IPS-15b (cell line): ENCODE results near the gene NPAS3.

Experiments used
- H3K27me3 ChIP-seq: one replicate; pipeline ENCODE4 v1.6.1; 2013; ENCODE audit warnings: low read length; ENCODE audit not compliant: control insufficient read depth, insufficient read depth
- H3K36me3 ChIP-seq: one replicate; pipeline ENCODE4 v1.6.1; 2013; ENCODE audit warnings: low read length; ENCODE audit not compliant: control insufficient read depth, insufficient read depth
- H3K4me1 ChIP-seq: one replicate; pipeline ENCODE4 v1.6.1; 2013; ENCODE audit warnings: mild to moderate bottlenecking, low read length; ENCODE audit not compliant: control insufficient read depth, insufficient read depth
- H3K4me3 ChIP-seq: one replicate; pipeline ENCODE4 v1.5.1; 2013; ENCODE audit warnings: low read depth, low read length
- H3K9ac ChIP-seq: one replicate; pipeline ENCODE4 v1.6.1; 2013; ENCODE audit warnings: low read depth, mild to moderate bottlenecking, low read length
- H3K9me3 ChIP-seq: one replicate; pipeline ENCODE4 v1.6.1; 2013; ENCODE audit warnings: mild to moderate bottlenecking, low read length; ENCODE audit not compliant: control insufficient read depth, insufficient read depth

Gene NPAS3

DNA sequence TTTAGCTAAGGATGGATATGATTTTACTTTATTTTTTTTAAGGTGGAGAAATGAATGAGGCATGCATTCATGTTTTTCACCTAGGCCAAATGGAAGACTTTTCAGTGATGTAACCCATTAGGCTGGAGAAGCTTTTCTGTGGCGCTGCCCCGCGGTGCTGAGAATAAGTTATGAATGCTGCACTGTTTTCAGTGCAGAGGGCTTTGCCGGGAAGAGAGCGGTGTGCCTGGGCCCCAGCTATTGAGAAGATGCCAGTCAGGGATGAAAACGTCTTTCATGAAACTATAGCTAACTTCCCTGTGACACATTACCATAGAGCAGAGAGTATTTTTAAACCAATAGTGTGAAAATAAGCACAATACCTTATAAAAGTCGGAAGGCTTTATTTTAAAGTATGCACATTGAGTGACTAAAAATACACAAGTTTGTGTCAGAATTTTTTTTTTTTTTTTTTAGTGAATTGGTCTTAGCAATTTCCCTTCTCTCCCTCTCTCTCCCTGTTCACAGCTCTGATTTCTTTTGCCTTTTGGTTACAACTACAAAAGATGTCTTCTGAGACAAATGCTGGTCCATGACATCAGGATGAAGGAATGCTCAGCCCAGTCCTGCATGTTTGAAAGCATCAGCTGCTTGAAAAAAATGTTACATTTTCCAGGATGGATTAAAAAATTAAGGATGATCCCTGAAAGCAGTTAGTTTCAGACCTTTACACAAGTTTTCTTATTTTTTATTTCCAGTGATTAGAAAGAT is 48.3 kb downstream of the NPAS3 start:
- Histone ChIP-seq H3K27me3 (no peaks in the 10 kb centered on the region), H3K9ac (no peak overlapping the region), H3K4me3 (no peak overlapping the region), H3K9me3 (no peaks in the 10 kb centered on the region), H3K4me1 (no peaks in the 10 kb centered on the region), H3K36me3 (no peaks in the 10 kb centered on the region)

DNA sequence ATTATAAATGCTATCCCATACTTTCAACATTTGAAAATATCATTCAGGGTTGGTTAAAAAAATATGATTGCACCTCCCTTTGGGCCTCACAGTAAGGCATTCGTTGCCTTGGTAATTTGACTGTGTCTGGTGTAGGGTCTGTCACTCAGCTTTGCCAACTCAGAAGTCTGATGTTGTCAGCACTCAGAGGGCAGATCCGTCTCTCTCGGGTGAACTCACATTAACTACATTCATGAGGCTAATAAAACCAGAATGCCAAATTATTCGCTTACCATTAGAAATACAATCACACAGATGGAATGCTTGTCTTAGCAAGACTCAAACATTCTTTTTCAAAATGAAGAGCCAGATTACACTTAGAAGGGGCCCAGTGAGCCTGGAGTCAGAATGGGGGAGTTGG is 53.0 kb downstream of the NPAS3 start:
- Histone ChIP-seq H3K4me1 (no peaks in the 10 kb centered on the region), H3K36me3 (no peaks in the 10 kb centered on the region)

DNA sequence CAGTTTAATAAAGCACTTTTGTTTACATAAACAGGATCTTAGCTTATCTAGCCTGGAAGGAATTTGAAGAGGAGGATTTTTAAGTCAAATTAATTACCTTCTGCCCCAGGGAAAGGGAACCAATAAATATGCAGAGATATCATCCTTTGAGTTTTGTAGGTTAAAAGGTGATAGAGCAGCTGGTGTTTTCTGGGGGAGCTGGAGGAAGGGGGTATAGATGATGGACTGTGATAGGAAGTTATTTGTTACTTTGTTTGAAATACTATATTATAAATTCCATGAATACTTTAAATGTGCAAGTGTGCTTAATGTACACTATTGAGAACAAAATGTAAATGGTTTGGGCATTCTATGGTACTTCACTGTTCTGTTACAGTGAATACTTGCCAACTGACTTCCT is 55.2 kb downstream of the NPAS3 start:
- H3K9me3 ChIP-seq, result peaks cover 4% of the 10 kb centered on the region
- no peaks in the 10 kb centered on the region for H3K36me3 ChIP-seq
- H3K4me3 ChIP-seq, result no peak overlapping the region
- H3K4me1 ChIP-seq, result no peaks in the 10 kb centered on the region
- no peaks in the 10 kb centered on the region for H3K27me3 ChIP-seq
- no peak overlapping the region for H3K9ac ChIP-seq

More for the DNA sequence above, 53.0 kb downstream of the NPAS3 start:
- Histone ChIP-seq H3K27me3 (no peaks in the 10 kb centered on the region), H3K9ac (no peak overlapping the region), H3K9me3 (peaks cover 4% of the 10 kb centered on the region), H3K4me3 (no peak overlapping the region)

GRCh38 chr14:32996343-32996742 is 57.7 kb downstream of the NPAS3 start:
- peaks cover 4% of the 10 kb centered on the region for H3K9me3 ChIP-seq
- H3K4me1 ChIP-seq, result no peaks in the 10 kb centered on the region
- no peaks in the 10 kb centered on the region for H3K36me3 ChIP-seq
- H3K4me3 ChIP-seq, result no peak overlapping the region
- no peaks in the 10 kb centered on the region for H3K27me3 ChIP-seq
- H3K9ac ChIP-seq, result no peak overlapping the region

DNA sequence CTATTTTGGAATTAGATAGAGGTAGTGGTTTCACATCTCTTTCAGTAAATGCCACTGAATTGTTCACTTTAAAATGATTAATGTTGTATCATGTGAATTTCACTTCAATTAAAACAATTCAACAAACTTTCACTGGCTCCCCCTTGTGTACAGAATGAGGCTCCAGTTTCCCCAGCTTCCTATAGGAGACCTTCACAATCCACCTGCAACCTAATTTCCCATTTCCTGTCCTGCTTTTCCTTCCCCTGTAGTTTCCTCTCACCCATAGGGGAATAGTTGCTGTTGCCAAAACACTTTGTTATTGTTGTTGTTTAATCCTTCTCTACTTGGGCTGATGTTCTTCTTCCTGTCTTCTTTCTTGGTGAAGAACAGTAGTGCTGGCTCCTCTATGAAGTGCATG is 59.8 kb downstream of the NPAS3 start:
- peaks cover 4% of the 10 kb centered on the region for H3K9me3 ChIP-seq
- no peaks in the 10 kb centered on the region for H3K36me3 ChIP-seq

GRCh38 chr14:33009673-33010072 is 71.0 kb downstream of the NPAS3 start:
- Histone ChIP-seq H3K4me3 (no peak overlapping the region), H3K27me3 (no peaks in the 10 kb centered on the region), H3K9me3 (no peaks in the 10 kb centered on the region), H3K4me1 (peaks cover 3% of the 10 kb centered on the region), H3K9ac (no peak overlapping the region), H3K36me3 (no peaks in the 10 kb centered on the region)

More for the DNA sequence above, 59.8 kb downstream of the NPAS3 start:
- Histone ChIP-seq H3K4me3 (no peak overlapping the region), H3K4me1 (no peaks in the 10 kb centered on the region), H3K9ac (no peak overlapping the region), H3K27me3 (no peaks in the 10 kb centered on the region)

DNA sequence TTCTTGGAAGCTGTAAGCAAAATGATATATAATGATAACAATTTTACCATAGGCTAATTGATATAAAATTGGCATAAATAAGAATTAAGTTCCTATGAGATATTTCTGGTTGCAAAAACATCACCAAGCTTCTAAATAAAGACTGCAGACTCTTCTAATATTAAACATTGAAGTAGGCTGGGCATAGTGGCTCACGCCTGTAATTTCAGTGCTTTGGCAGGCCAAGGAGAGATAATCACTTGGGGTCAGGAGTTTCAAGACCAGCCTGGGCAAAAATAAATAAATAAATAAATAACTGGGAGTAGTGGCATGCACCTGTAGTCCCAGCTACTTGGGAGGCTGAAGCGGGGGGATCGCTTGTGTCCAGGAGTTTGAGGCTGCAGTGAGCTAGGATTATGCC is 71.8 kb downstream of the NPAS3 start:
- Histone ChIP-seq H3K27me3 (no peaks in the 10 kb centered on the region), H3K36me3 (no peaks in the 10 kb centered on the region), H3K4me3 (no peak overlapping the region), H3K9ac (no peak overlapping the region), H3K9me3 (no peaks in the 10 kb centered on the region), H3K4me1 (peaks cover 3% of the 10 kb centered on the region)

DNA sequence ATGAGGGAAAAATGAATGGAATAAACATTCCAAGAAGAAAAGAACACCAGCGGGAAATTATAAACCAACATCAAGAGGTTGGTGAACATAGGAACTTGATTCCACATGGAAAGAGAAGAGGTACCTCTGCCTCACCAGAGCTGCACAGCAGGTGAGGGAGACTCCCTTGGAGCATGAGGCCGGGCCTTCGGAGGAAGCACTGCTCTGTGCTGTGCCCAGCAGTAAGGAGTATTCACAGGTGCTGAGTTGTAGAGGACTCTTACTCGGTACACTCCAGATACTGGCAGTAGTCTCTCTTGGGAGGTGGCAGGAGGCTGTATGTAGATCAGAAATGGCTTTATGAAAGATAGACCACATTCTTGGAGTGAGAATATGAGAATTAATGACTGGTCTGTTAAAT is 76.0 kb downstream of the NPAS3 start:
- Histone ChIP-seq H3K36me3 (no peaks in the 10 kb centered on the region), H3K4me3 (no peak overlapping the region), H3K9ac (no peak overlapping the region), H3K4me1 (no peaks in the 10 kb centered on the region), H3K9me3 (no peaks in the 10 kb centered on the region), H3K27me3 (no peaks in the 10 kb centered on the region)

GRCh38 chr14:33016613-33017012 is 77.9 kb downstream of the NPAS3 start:
- Histone ChIP-seq H3K9me3 (no peaks in the 10 kb centered on the region), H3K4me3 (no peak overlapping the region), H3K9ac (no peak overlapping the region), H3K27me3 (no peaks in the 10 kb centered on the region), H3K36me3 (no peaks in the 10 kb centered on the region), H3K4me1 (no peaks in the 10 kb centered on the region)

GRCh38 chr14:33017016-33017415 is 78.3 kb downstream of the NPAS3 start:
- no peaks in the 10 kb centered on the region for H3K4me1 ChIP-seq
- H3K9me3 ChIP-seq, result no peaks in the 10 kb centered on the region
- H3K27me3 ChIP-seq, result no peaks in the 10 kb centered on the region
- no peak overlapping the region for H3K4me3 ChIP-seq
- no peaks in the 10 kb centered on the region for H3K36me3 ChIP-seq
- no peak overlapping the region for H3K9ac ChIP-seq

- H3K9me3 ChIP-seq, result no peaks in the 10 kb centered on the region
- no peaks in the 10 kb centered on the region for H3K4me1 ChIP-seq
- H3K9ac ChIP-seq, result no peak overlapping the region
- H3K27me3 ChIP-seq, result no peaks in the 10 kb centered on the region
- no peaks in the 10 kb centered on the region for H3K36me3 ChIP-seq
- no peak overlapping the region for H3K4me3 ChIP-seq
These were observed 80.7 kb downstream of the NPAS3 start for GRCh38 chr14:33019346-33019745.

DNA sequence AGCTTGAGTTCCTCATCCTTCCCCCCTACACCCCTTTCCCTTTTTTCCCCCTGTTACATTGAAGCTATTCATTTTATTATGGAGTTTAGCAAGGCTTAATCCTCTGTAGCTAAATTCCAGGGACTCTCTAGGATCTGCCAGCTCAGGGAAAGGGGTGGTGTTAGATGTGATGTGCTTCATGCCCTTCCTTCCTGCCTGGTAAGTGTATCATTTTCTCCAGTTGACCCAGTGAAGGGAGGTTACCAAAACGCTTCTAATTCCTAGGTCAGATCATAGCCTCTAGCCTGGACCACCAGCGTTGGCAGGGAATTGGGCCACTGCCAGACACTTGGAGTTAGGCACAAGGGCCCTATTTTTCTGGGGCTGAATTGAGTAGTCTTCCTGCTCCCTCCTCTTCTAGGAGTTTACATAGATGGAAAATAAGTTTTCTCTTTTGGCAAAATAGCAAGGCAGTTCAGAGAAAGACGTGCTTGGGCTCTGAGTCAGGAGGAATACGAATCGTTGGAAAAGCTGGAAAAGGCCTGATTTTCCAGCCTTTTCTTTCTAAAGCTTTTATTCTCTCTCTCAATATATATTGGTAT is 88.3 kb downstream of the NPAS3 start:
- H3K27me3 ChIP-seq, result no peaks in the 10 kb centered on the region
- H3K4me1 ChIP-seq, result no peaks in the 10 kb centered on the region
- H3K4me3 ChIP-seq, result no peak overlapping the region
- no peak overlapping the region for H3K9ac ChIP-seq
- no peaks in the 10 kb centered on the region for H3K9me3 ChIP-seq
- no peaks in the 10 kb centered on the region for H3K36me3 ChIP-seq
